Upper lobe of left lung (tissue), 6 donors: ENCODE results near the gene NOS1AP. TPM values are rescaled to one million over a fixed set of nuclear protein-coding genes. Genes with fewer than 3 reads are reported as not detected.

ENCODE experiments used
- ATAC-seq, 2 donors: fragments of 200-7000 bp; cut with Tn5 transposase; one replicate each; pipeline ENCODE4 v1.9.1; 2022; ENCODE audit warnings: mild to moderate bottlenecking in 2 of 2, moderate library complexity in 2 of 2; ENCODE audit not compliant: low FRiP score in 2 of 2
- DNase-seq, 2 donors: peaks; one replicate each; pipeline ENCODE4 v3.0.0-alpha.2; 2019 to 2020
- H3K27ac ChIP-seq, 4 donors: fragments of 200-600 bp; sonication (generic); one replicate each; pipeline ENCODE4 v1.5.1; 2016 to 2019
- H3K27me3 ChIP-seq, 4 donors: fragments of 200-600 bp; sonication (generic); one replicate each; pipeline ENCODE4 v1.5.1; 2017 to 2019
- H3K36me3 ChIP-seq, 4 donors: fragments of 200-600 bp; sonication (generic); one replicate each; pipeline ENCODE4 v1.5.1; 2016 to 2019
- H3K4me1 ChIP-seq, 4 donors: fragments of 200-600 bp; sonication (generic); one replicate each; pipeline ENCODE4 v1.5.1; 2018 to 2019
- H3K4me3 ChIP-seq, 4 donors: fragments of 200-600 bp; sonication (generic); one replicate each; pipeline ENCODE4 v1.5.1; 2017 to 2019; ENCODE audit warnings: mild to moderate bottlenecking in 2 of 4, moderate library complexity in 1 of 4
- H3K9me3 ChIP-seq, 4 donors: fragments of 200-600 bp; sonication (generic); one replicate each; pipeline ENCODE4 v1.5.1; 2018 to 2019
- EP300 ChIP-seq, 4 donors: sonication (generic); formaldehyde crosslinking; IDR thresholded peaks; one replicate each; pipeline ENCODE4 v1.5.1; 2017; ENCODE audit warnings: antibody characterized with exemption in 4 of 4, control low read depth in 2 of 4
- POLR2A ChIP-seq, 4 donors: fragments of 450-650 bp; IDR thresholded peaks; one replicate each; pipeline ENCODE4 v1.5.1; 2016 to 2017; ENCODE audit warnings: antibody characterized with exemption in 4 of 4, mild to moderate bottlenecking in 2 of 4
- POLR2AphosphoS5 ChIP-seq, 2 donors: sonication (generic); formaldehyde crosslinking; IDR thresholded peaks; one replicate each; pipeline ENCODE4 v1.5.1; 2017; ENCODE audit warnings: antibody characterized with exemption in 2 of 2
- WGBS, 2 donors: methylation state at CpG; one replicate each; pipeline ENCODE4 v1.1.5; 2017 to 2018; 5-methylcytosine and 5-hydroxymethylcytosine counted together
- total RNA-seq, 6 donors: library from RNA; depleted of rRNA in 4 of 6; stranded (reverse); fragments of >200 nt in 4 of 6; gene quantifications; one replicate each; pipeline versions ENCODE4 v1.1.0 to v1.2.1, GENCODE V29; 2016 to 2021
- TF ChIP-seq, protein P1 (sequence below), 6 experiments: fragments of 450-650 bp in 4 of 6; fragments of 200-600 bp in 2 of 6; sonication (generic) in 2 of 6; IDR thresholded peaks; one replicate each; pipeline ENCODE4 v1.5.1; 2016 to 2019; ENCODE audit warnings: antibody characterized with exemption in 6 of 6
- donor health status: DM: no; HTN: no; CAD: no; lungs with moderate emphysema.
- donor health status: DM: no; HTN: yes; CAD: no; lungs with severe emphysema.

NOS1AP gene
- total RNA-seq, 6 donors from 2014 or later, result 5.3 to 16.4 (median 6.5) TPM

DNA sequence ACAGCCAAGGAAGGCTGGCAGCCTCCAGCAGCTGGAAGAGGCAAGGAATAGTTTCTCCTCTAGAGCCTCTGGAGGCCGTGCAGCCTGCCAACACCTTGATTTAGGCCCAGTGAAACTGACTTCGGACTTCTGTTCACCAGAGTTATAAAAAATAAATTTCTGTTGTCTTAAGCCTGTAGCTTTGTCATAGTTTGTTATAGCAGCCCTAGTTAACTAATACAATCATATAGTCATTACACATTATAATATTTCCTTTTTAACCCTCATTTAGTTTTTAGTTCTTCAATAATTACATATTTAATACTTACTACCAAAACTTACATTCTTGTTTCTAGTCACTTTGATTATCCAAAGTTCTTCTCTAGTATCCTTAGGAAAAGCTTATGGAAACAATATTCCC lies 20.3 kb downstream of the NOS1AP start:
- Histone ChIP-seq H3K4me1 (peaks cover 0 to 9% (median 0%) of the 10 kb centered on the region in 4 donors), H3K4me3 (no peak overlapping the region), H3K27ac (no peak overlapping the region), H3K9me3 (no peaks in the 10 kb centered on the region), H3K36me3 (no peaks in the 10 kb centered on the region), H3K27me3 (no peaks in the 10 kb centered on the region)
- TF ChIP-seq POLR2AphosphoS5 (IDR thresholded peaks at IDR 0.05) (no peak), POLR2A (IDR thresholded peaks at IDR 0.05) (no peak), EP300 (IDR thresholded peaks at IDR 0.05) (no peak)
- TF ChIP-seq, protein P1, sequence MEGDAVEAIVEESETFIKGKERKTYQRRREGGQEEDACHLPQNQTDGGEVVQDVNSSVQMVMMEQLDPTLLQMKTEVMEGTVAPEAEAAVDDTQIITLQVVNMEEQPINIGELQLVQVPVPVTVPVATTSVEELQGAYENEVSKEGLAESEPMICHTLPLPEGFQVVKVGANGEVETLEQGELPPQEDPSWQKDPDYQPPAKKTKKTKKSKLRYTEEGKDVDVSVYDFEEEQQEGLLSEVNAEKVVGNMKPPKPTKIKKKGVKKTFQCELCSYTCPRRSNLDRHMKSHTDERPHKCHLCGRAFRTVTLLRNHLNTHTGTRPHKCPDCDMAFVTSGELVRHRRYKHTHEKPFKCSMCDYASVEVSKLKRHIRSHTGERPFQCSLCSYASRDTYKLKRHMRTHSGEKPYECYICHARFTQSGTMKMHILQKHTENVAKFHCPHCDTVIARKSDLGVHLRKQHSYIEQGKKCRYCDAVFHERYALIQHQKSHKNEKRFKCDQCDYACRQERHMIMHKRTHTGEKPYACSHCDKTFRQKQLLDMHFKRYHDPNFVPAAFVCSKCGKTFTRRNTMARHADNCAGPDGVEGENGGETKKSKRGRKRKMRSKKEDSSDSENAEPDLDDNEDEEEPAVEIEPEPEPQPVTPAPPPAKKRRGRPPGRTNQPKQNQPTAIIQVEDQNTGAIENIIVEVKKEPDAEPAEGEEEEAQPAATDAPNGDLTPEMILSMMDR (IDR thresholded peaks at IDR 0.05), result no peak
- WGBS, 2 donors, result 91 to 97% methylated on average over 2 of the region's 2 CpGs
- ATAC-seq (no peak), DNase-seq (no peak)

DNA sequence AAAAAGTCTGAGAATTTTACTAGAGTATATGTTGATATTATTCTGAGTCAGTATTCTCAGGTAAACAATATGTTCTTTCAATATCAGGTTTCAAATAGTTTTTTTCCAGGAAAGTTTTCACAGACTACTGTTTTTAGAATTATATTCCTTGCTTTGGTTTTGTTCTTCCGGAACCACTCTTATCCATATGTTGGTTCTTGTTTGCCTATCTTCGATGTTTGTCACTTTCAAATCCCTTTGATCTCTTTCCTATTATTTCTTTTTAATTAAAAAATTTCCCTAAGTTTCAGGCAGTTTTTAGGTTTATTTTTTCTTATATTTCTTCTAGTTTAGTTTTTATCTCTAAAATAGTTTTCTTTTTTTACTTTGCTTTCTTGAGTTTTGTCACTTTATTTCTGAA lies 20.9 kb downstream of the NOS1AP start:
- Histone ChIP-seq H3K27me3 (no peaks in the 10 kb centered on the region), H3K27ac (no peak overlapping the region), H3K4me3 (no peak overlapping the region), H3K4me1 (peaks cover 0 to 9% (median 0%) of the 10 kb centered on the region in 4 donors), H3K9me3 (no peaks in the 10 kb centered on the region), H3K36me3 (no peaks in the 10 kb centered on the region)
- DNase-seq (no peak), ATAC-seq (no peak)
- WGBS, 2 donors, result 98% methylated on average over 2 of the region's 2 CpGs
- no peak for TF ChIP-seq POLR2A (IDR thresholded peaks at IDR 0.05)
- TF ChIP-seq EP300 (IDR thresholded peaks at IDR 0.05), result no peak
- TF ChIP-seq, protein P1 (IDR thresholded peaks at IDR 0.05), result no peak
- no peak for TF ChIP-seq POLR2AphosphoS5 (IDR thresholded peaks at IDR 0.05)

DNA sequence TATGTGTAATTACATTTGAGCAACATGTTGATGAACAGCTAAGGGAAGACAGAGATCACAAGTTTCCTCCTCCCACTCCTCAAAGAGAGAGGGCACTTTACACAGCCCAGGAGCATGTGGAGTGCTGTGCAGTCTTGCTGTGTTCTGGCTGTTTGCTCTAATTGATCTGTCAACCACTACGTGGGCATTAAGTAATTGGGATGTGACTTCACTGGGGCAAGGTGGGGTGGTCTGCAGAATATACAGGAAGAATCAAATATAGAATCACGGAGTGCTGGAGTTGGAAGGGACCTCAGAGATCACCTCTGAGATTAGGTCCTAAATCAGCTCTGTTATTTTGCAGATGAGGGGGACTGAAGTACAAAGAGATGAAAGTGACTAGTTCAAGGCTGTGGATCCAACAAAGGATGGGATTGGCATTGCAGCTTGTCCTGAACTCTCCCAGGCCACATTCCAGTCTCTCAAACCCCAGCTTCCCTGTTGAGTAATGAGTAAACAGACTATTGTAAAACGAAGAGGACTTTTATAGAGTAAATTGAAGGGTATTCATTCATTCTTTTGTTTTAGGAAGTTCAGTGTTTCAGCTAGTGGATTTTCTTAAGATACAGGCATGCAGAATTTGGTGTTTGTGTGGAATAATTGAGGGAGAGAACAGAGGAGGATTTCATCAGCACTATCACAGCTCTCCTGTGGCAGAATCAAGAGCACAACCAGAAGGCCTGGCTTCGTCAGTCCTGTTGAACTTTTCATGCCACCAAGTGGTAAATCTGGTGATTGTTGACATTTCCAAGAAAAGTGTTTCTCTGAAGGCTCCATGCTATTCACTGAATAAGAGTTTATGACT lies 22.4 kb downstream of the NOS1AP start:
- WGBS, 2 donors, result 43 to 44% methylated on average over 4 of the region's 4 CpGs
- TF ChIP-seq EP300 (IDR thresholded peaks at IDR 0.05) (no peak), POLR2A (IDR thresholded peaks at IDR 0.05) (no peak), POLR2AphosphoS5 (IDR thresholded peaks at IDR 0.05) (no peak)
- TF ChIP-seq, protein P1 (IDR thresholded peaks at IDR 0.05), result no peak
- Histone ChIP-seq H3K27ac (no peak overlapping the region), H3K9me3 (no peaks in the 10 kb centered on the region), H3K27me3 (no peaks in the 10 kb centered on the region), H3K36me3 (no peaks in the 10 kb centered on the region), H3K4me3 (no peak overlapping the region), H3K4me1 (peaks cover 0 to 9% (median 0%) of the 10 kb centered on the region in 4 donors)
- ATAC-seq (no peak), DNase-seq (no peak)

DNA sequence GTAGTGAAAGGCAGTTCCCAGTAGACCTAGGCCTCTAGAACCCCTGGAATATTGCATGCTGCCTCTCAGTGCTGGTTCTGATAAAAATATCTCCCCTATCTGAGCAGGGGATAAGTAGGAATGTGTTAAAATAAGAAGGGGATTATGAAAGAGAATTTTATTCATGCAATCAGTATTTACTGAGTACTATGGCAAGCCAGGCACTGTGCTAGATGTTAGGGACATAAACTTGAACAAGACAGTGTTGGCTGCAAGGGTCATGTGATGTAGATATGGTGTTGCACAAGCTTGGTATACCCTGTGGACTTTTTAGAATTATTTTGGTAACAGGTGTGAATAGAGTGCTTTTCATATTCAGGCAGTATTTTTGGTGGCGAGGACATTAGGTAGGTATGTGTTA lies 23.6 kb downstream of the NOS1AP start:
- H3K36me3 ChIP-seq, result no peaks in the 10 kb centered on the region
- H3K27ac ChIP-seq, result no peak overlapping the region
- ATAC-seq (no peak), DNase-seq (no peak)
- H3K4me1 ChIP-seq, result peaks cover 0 to 7% (median 0%) of the 10 kb centered on the region in 4 donors
- H3K9me3 ChIP-seq, result no peaks in the 10 kb centered on the region
- WGBS, 2 donors, result 87 to 97% methylated on average over 1 of the region's 1 CpG
- TF ChIP-seq POLR2A (IDR thresholded peaks at IDR 0.05) (no peak), EP300 (IDR thresholded peaks at IDR 0.05) (no peak)
- TF ChIP-seq, protein P1 (IDR thresholded peaks at IDR 0.05), result no peak
- H3K4me3 ChIP-seq, result no peak overlapping the region
- no peaks in the 10 kb centered on the region for H3K27me3 ChIP-seq

DNA sequence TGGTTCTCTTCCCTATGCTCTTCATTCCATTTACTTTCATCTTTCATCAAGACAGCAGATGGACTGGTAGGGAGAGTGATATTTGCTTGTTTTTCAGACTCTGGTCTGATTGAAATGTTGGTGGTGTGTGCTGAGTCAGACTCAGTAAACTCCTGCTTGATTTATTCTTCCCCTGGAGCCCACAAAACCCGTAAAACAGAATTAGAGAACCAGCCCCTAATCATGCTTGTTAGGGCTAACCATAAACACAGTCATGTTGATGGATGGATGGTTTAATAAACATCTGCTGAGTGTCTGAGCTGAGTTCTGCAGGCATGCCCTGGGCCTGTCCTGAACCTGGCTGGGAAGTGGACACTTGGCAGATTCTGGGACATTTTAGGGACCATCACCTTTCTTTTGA lies 24.8 kb downstream of the NOS1AP start:
- H3K9me3 ChIP-seq, result no peaks in the 10 kb centered on the region
- no peak for ATAC-seq
- no peaks in the 10 kb centered on the region for H3K27me3 ChIP-seq
- TF ChIP-seq, protein P1 (IDR thresholded peaks at IDR 0.05), result no peak
- TF ChIP-seq POLR2AphosphoS5 (IDR thresholded peaks at IDR 0.05), result no peak
- 33 to 60% methylated on average over 1 of the region's 1 CpG for WGBS, 2 donors
- DNase-seq, result no peak
- no peak overlapping the region for H3K4me3 ChIP-seq
- H3K36me3 ChIP-seq, result no peaks in the 10 kb centered on the region
- H3K27ac ChIP-seq, result no peak overlapping the region
- peaks cover 0 to 7% (median 0%) of the 10 kb centered on the region in 4 donors for H3K4me1 ChIP-seq
